Measurements from ENCODE around the gene MTX1. TPM values are rescaled to one million over a fixed set of nuclear protein-coding genes. Genes with fewer than 3 reads are reported as not detected.

The MTX1 gene
- total and polyA plus RNA-seq, 2 of the 4 experiments (the other 2 are of a cell fraction) = 67.2 to 73.7 TPM

- no peak for TF ChIP-seq FOS (IDR thresholded peaks at IDR 0.05; ENCODE audit: low read depth, low read length)
Measured at GRCh38 chr1:155175281-155175926, 33.1 kb upstream of the MTX1 start (continued).

- in situ Hi-C loops (cut with MboI; ENCODE audit: low sequenced_read_pairs) = no loop called here
- Histone ChIP-seq H3K23ac (ENCODE audit: low read depth, low read length) (no peak overlapping the region), H3K27me3 (ENCODE audit: control insufficient read depth, insufficient read depth, low read length) (no peaks in the 10 kb centered on the region), H4K5ac (ENCODE audit: low read depth, low read length) (no peak overlapping the region), H4K91ac (ENCODE audit: insufficient read depth, low read depth, low read length) (no peak overlapping the region), H3K14ac (replicated peaks; ENCODE audit: low read depth, low read length) (no peak overlapping the region), H3K56ac (ENCODE audit: extremely low read depth, insufficient read depth, low read length) (no peak overlapping the region), H3K18ac (ENCODE audit: low read depth, low read length) (no peak overlapping the region), H2AK5ac (ENCODE audit: low read depth, low read length) (no peak overlapping the region), H2AFZ (replicated peaks; ENCODE audit: low read length, poor library complexity) (no peak overlapping the region), H3K4me1 (ENCODE audit: control insufficient read depth, insufficient read depth, low read length) (peaks cover 3% of the 10 kb centered on the region), H3K4me3 (ENCODE audit: insufficient read depth, low read depth, low read length) (no peak overlapping the region), H3K4me2 (ENCODE audit: low read depth, low read length) (no peak overlapping the region), H3K27ac (ENCODE audit: insufficient read depth, low read length) (no peak overlapping the region), H4K20me1 (ENCODE audit: insufficient read depth, low read length) (no peaks in the 10 kb centered on the region), H2BK15ac (ENCODE audit: low read depth, low read length) (no peak overlapping the region), H3K79me1 (ENCODE audit: low read depth in 1 of 2, low read length in 2 of 2) (peaks cover 0 to 42% of the 10 kb centered on the region in 2 experiments; a peak in 3 of 4 replicates), H3K9me1 (ENCODE audit: insufficient read depth, low read length) (peaks cover 2% of the 10 kb centered on the region; the same call in 1 of the 2 replicates), H3K9ac (ENCODE audit: low read depth, low read length) (no peak overlapping the region), H4K8ac (ENCODE audit: low read depth in 2 of 2, low read length in 2 of 2) (no peak overlapping the region), H3K36me3 (ENCODE audit: control insufficient read depth, insufficient read depth, low read length) (peaks cover 33% of the 10 kb centered on the region), H2BK5ac (ENCODE audit: low read depth, low read length, poor library complexity, severe bottlenecking) (no peak overlapping the region), H3K9me3 (ENCODE audit: control insufficient read depth, insufficient read depth, low read length) (no peaks in the 10 kb centered on the region), H2AK9ac (replicated peaks; ENCODE audit: low read depth, low read length, poor library complexity) (peak overlapping the region; percentile 7), H2BK120ac (ENCODE audit: low read depth, low read length) (no peak overlapping the region), H2BK20ac (ENCODE audit: low read depth, low read length) (no peak overlapping the region), H3K4ac (ENCODE audit: low read depth, low read length) (no peak overlapping the region)
- no CpG with 5 or more reads among the region's 9 CpGs for WGBS, 2 experiments (ENCODE audit: extremely low coverage in 2 of 2, insufficient read length in 1 of 2)
- dilution Hi-C loops (cut with HindIII; ENCODE audit: low sequenced_read_pairs, unreplicated experiment) = no loop called here
- TF ChIP-seq NFE2L2 (IDR thresholded peaks at IDR 0.05; ENCODE audit: low read depth, low read length) = no peak
- TF ChIP-seq RFX5 (IDR thresholded peaks at IDR 0.05; ENCODE audit: low read depth, low read length) = no peak
- TF ChIP-seq BHLHE40 (IDR thresholded peaks at IDR 0.05; ENCODE audit: low read depth, low read length) = no peak
- no peak for TF ChIP-seq MXI1 (IDR thresholded peaks at IDR 0.05; ENCODE audit: borderline replicate concordance, low read depth, low read length)
- TF ChIP-seq MAFK (IDR thresholded peaks at IDR 0.05; ENCODE audit: low read depth, low read length) = no peak
- TF ChIP-seq CTCF (conservative IDR thresholded peaks at IDR 0.05; ENCODE audit: low read depth, low read length) = no peak
- TF ChIP-seq SMC3 (IDR thresholded peaks at IDR 0.05; ENCODE audit: low read depth, low read length) = no peak
- no peak for TF ChIP-seq CHD1 (IDR thresholded peaks at IDR 0.05; ENCODE audit: low read depth, low read length)
- ChIA-PET CTCF (interaction anchor here (1.5 kb wide), 1 partner anchor 18 kb away, joined by 6 read pairs; no protein-coding TSS in a partner anchor), POLR2A (ENCODE audit: unreplicated experiment) (no interaction called here)
- ATAC-seq (ENCODE audit: low read depth) = no peak
- BruUV-seq (replicated peaks) = no TSS peak
- no peak for DNase-seq
- intact Hi-C loops (cut with micrococcal nuclease) = loop anchor here (1.0 to 10.0 kb wide), 4 partner anchors 50 to 472 kb away; partner anchors contain the start of genes CKS1B and SHC1
Measured at GRCh38 chr1:155175927-155176371, 32.5 kb upstream of the MTX1 start.
